Fibroblast of lung (primary cell): ENCODE measurements around the gene MICAL2. TPM values are rescaled to one million over a fixed set of nuclear protein-coding genes. Genes with fewer than 3 reads are reported as not detected.

Experiments used
- DNase-seq, 2 donors: peaks; one replicate each; pipeline versions ENCODE4 v3.0.0 to v3.0.0-alpha.2; 2010; ENCODE audit warnings: low read depth in 2 of 2
- H2AFZ ChIP-seq: 2 replicates; pipeline ENCODE4 v1.5.1; 2012; ENCODE audit warnings: low read length, control low read depth, inconsistent platforms
- H3K27ac ChIP-seq: 2 replicates; pipeline ENCODE4 v1.5.1; 2011; ENCODE audit warnings: low read length, control low read depth; ENCODE audit not compliant: insufficient read depth
- H3K27me3 ChIP-seq: 2 replicates; pipeline ENCODE4 v1.5.1; 2011; ENCODE audit warnings: mild to moderate bottlenecking, low read length; ENCODE audit not compliant: control insufficient read depth, insufficient read depth
- H3K36me3 ChIP-seq: 2 replicates; pipeline ENCODE4 v1.5.1; 2011; ENCODE audit warnings: low read length; ENCODE audit not compliant: control insufficient read depth, insufficient read depth
- H3K4me1 ChIP-seq: 2 replicates; pipeline ENCODE4 v1.5.1; 2011; ENCODE audit warnings: low read length; ENCODE audit not compliant: control insufficient read depth, insufficient read depth; ENCODE audit errors: extremely low read depth
- H3K4me2 ChIP-seq: 2 replicates; pipeline ENCODE4 v1.5.1; 2011; ENCODE audit warnings: low read length, control low read depth; ENCODE audit not compliant: insufficient read depth; ENCODE audit errors: extremely low read depth
- H3K4me3 ChIP-seq, 4 experiments: fragments of 200-600 bp in 1 of 4; sonication (generic) in 1 of 4; replicated peaks in 1 of 4; 2 replicates each; pipeline ENCODE4 v1.5.1; 2011 to 2016; ENCODE audit warnings: low read length in 4 of 4, low read depth in 3 of 4, mild to moderate bottlenecking in 3 of 4, control low read depth in 2 of 4, inconsistent platforms in 1 of 4, mixed read lengths in 1 of 4; ENCODE audit not compliant: insufficient read depth in 1 of 4; ENCODE audit errors: control extremely low read depth in 1 of 4
- H3K79me2 ChIP-seq: 2 replicates; pipeline ENCODE4 v1.5.1; 2012; ENCODE audit warnings: mild to moderate bottlenecking, low read length, inconsistent platforms; ENCODE audit not compliant: control insufficient read depth, insufficient read depth
- H3K9ac ChIP-seq: 2 replicates; pipeline ENCODE4 v1.5.1; 2011; ENCODE audit warnings: mild to moderate bottlenecking, low read length, control low read depth; ENCODE audit not compliant: insufficient read depth
- H3K9me3 ChIP-seq: 2 replicates; pipeline ENCODE4 v1.5.1; 2012; ENCODE audit warnings: low read depth, low read length; ENCODE audit not compliant: control insufficient read depth, insufficient read depth
- H4K20me1 ChIP-seq: 2 replicates; pipeline ENCODE4 v1.5.1; 2011; ENCODE audit warnings: low read length; ENCODE audit not compliant: control insufficient read depth, insufficient read depth; ENCODE audit errors: extremely low read depth
- CTCF ChIP-seq, 2 donors: IDR thresholded peaks in 1 of 2; conservative IDR thresholded peaks in 1 of 2; 1 replicate in 1 of 2; 2 replicates in 1 of 2; pipeline ENCODE4 v1.5.1; 2011 to 2012; ENCODE audit warnings: low read length in 2 of 2, control low read depth in 1 of 2, inconsistent platforms in 1 of 2, low read depth in 1 of 2, mild to moderate bottlenecking in 1 of 2
- EZH2 ChIP-seq: IDR thresholded peaks from 2 replicates; pipeline ENCODE4 v1.5.1; 2012; ENCODE audit warnings: low read length, control low read depth, mild to moderate bottlenecking; ENCODE audit errors: missing control alignments
- polyA plus RNA-seq, 2 donors: library from polyadenylated mRNA; depleted of rRNA in 1 of 2; stranded (reverse) in 1 of 2; unstranded in 1 of 2; fragments of >200 nt; gene quantifications; 2 replicates each; pipeline ENCODE4 v1.2.1, GENCODE V29; 2011 to 2012; ENCODE audit warnings: missing spikeins in 1 of 2
- total RNA-seq: library from RNA; depleted of rRNA; stranded (reverse); fragments of >200 nt; gene quantifications from 2 replicates; pipeline ENCODE4 v1.2.1, GENCODE V29; 2014

The MICAL2 gene
- total and polyA plus RNA-seq, 2 donors (not counting 1 experiment from before 2014, with no cell fraction given): 78.5 to 275 TPM

- H3K4me1 ChIP-seq: peaks cover 25% of the 10 kb centered on the region
- peaks cover 23% of the 10 kb centered on the region for H3K79me2 ChIP-seq
Observed at GRCh38 chr11:12196872-12197271, 86.5 kb downstream of the MICAL2 start.

GRCh38 chr11:12198251-12199222 is 88.1 kb downstream of the MICAL2 start:
- H3K4me1 ChIP-seq: peaks cover 24% of the 10 kb centered on the region
- H2AFZ ChIP-seq: no peak overlapping the region
- no peak overlapping the region for H3K9ac ChIP-seq
- no peak overlapping the region for H3K27ac ChIP-seq
- H3K27me3 ChIP-seq: no peaks in the 10 kb centered on the region
- H3K4me2 ChIP-seq: no peak overlapping the region
- no peak for DNase-seq
- H3K36me3 ChIP-seq: peaks cover 8% of the 10 kb centered on the region
- H3K9me3 ChIP-seq: no peaks in the 10 kb centered on the region
- no peak overlapping the region for H3K4me3 ChIP-seq
- H4K20me1 ChIP-seq: no peaks in the 10 kb centered on the region
- TF ChIP-seq EZH2 (no peak), CTCF (conservative IDR thresholded peaks at IDR 0.05 in 1 of 2, IDR thresholded peaks at IDR 0.05 in 1 of 2; ENCODE audit: low read depth in 1 of 2, low read length in 2 of 2) (no peak)
- peaks cover 21% of the 10 kb centered on the region for H3K79me2 ChIP-seq

More at GRCh38 chr11:12196872-12197271, 86.5 kb downstream of the MICAL2 start:
- H3K4me2 ChIP-seq: no peak overlapping the region
- no peak overlapping the region for H2AFZ ChIP-seq
- peaks cover 10% of the 10 kb centered on the region for H3K36me3 ChIP-seq
- H3K27me3 ChIP-seq: no peaks in the 10 kb centered on the region
- TF ChIP-seq EZH2 (no peak), CTCF (conservative IDR thresholded peaks at IDR 0.05 in 1 of 2, IDR thresholded peaks at IDR 0.05 in 1 of 2; ENCODE audit: low read depth in 1 of 2, low read length in 2 of 2) (no peak)
- no peak for DNase-seq
- H3K27ac ChIP-seq: no peak overlapping the region
- no peaks in the 10 kb centered on the region for H4K20me1 ChIP-seq
- no peak overlapping the region for H3K9ac ChIP-seq
- H3K4me3 ChIP-seq: no peak overlapping the region
- no peaks in the 10 kb centered on the region for H3K9me3 ChIP-seq

GRCh38 chr11:12199231-12199948 is 89.0 kb downstream of the MICAL2 start:
- Histone ChIP-seq H3K4me3 (no peak overlapping the region), H3K79me2 (peaks cover 22% of the 10 kb centered on the region), H4K20me1 (no peaks in the 10 kb centered on the region), H3K27me3 (no peaks in the 10 kb centered on the region), H3K27ac (peak overlapping the region; percentile 71), H2AFZ (no peak overlapping the region), H3K4me1 (peaks cover 23% of the 10 kb centered on the region), H3K9me3 (no peaks in the 10 kb centered on the region), H3K9ac (no peak overlapping the region), H3K4me2 (no peak overlapping the region), H3K36me3 (peaks cover 11% of the 10 kb centered on the region)
- no peak for TF ChIP-seq EZH2
- TF ChIP-seq CTCF (conservative IDR thresholded peaks at IDR 0.05 in 1 of 2, IDR thresholded peaks at IDR 0.05 in 1 of 2; ENCODE audit: low read depth in 1 of 2, low read length in 2 of 2): no peak
- no peak for DNase-seq
